H9 (cell line): Measurements from ENCODE around the gene SLC35F3. TPM values are rescaled to one million over a fixed set of nuclear protein-coding genes. Genes with fewer than 3 reads are reported as not detected.

Experiments used
- DNase-seq: peaks from one replicate; pipeline ENCODE4 v3.0.0-alpha.2; 2017
- H2AFZ ChIP-seq: one replicate; pipeline ENCODE4 v1.6.1; 2013; ENCODE audit warnings: mild to moderate bottlenecking, low read length, control low read depth, moderate library complexity
- H2AK5ac ChIP-seq: 2 replicates; pipeline ENCODE4 v1.6.1; 2013; ENCODE audit warnings: low read length, control low read depth, mixed read lengths; ENCODE audit not compliant: insufficient read length
- H2BK120ac ChIP-seq: one replicate; pipeline ENCODE4 v1.6.1; 2013; ENCODE audit warnings: low read depth, mild to moderate bottlenecking, low read length, control low read depth, inconsistent platforms; ENCODE audit not compliant: poor library complexity, severe bottlenecking
- H2BK12ac ChIP-seq: 2 replicates; pipeline ENCODE4 v1.6.1; 2013; ENCODE audit warnings: low read length, control low read depth, mixed read lengths, low read depth; ENCODE audit not compliant: insufficient read length
- H2BK15ac ChIP-seq: 2 replicates; pipeline ENCODE4 v1.6.1; 2013; ENCODE audit warnings: low read depth, low read length, control low read depth
- H2BK20ac ChIP-seq: one replicate; pipeline ENCODE4 v1.6.1; 2013; ENCODE audit warnings: low read depth, mild to moderate bottlenecking, low read length, control low read depth, inconsistent platforms; ENCODE audit not compliant: poor library complexity, severe bottlenecking
- H2BK5ac ChIP-seq: 2 replicates; pipeline ENCODE4 v1.6.1; 2013; ENCODE audit warnings: low read length, control low read depth, mixed read lengths; ENCODE audit not compliant: insufficient read length
- H3K14ac ChIP-seq: 2 replicates; pipeline ENCODE4 v1.6.1; 2013; ENCODE audit warnings: low read length, control low read depth; ENCODE audit not compliant: insufficient read depth
- H3K18ac ChIP-seq: 2 replicates; pipeline ENCODE4 v1.6.1; 2013; ENCODE audit warnings: low read depth, mild to moderate bottlenecking, mixed read lengths, low read length, control low read depth; ENCODE audit not compliant: insufficient read length
- H3K23ac ChIP-seq: 2 replicates; pipeline ENCODE4 v1.6.1; 2013; ENCODE audit warnings: low read length, control low read depth, mixed read lengths, low read depth; ENCODE audit not compliant: insufficient read length
- H3K23me2 ChIP-seq: 2 replicates; pipeline ENCODE4 v1.6.1; 2013; ENCODE audit warnings: low read depth, mild to moderate bottlenecking, mixed read lengths, low read length, control low read depth; ENCODE audit not compliant: insufficient read length, poor library complexity, severe bottlenecking
- H3K27ac ChIP-seq: 2 replicates; pipeline ENCODE4 v1.5.1; 2013; ENCODE audit warnings: low read length, control low read depth, mixed read lengths, low read depth; ENCODE audit not compliant: insufficient read length
- H3K27me3 ChIP-seq: 2 replicates; pipeline ENCODE4 v1.6.1; 2013; ENCODE audit warnings: low read length, control low read depth, inconsistent platforms; ENCODE audit not compliant: insufficient read depth
- H3K4ac ChIP-seq: 2 replicates; pipeline ENCODE4 v1.6.1; 2013; ENCODE audit warnings: low read depth, mild to moderate bottlenecking, control low read depth, inconsistent platforms, low read length, moderate library complexity
- H3K4me1 ChIP-seq: 2 replicates; pipeline ENCODE4 v1.6.1; 2013; ENCODE audit warnings: low read length, control low read depth, inconsistent platforms; ENCODE audit not compliant: insufficient read depth
- H3K4me2 ChIP-seq: 2 replicates; pipeline ENCODE4 v1.6.1; 2013; ENCODE audit warnings: low read length, control low read depth, mixed read lengths; ENCODE audit not compliant: insufficient read length, insufficient read depth
- H3K56ac ChIP-seq: 2 replicates; pipeline ENCODE4 v1.6.1; 2013; ENCODE audit warnings: low read depth, mild to moderate bottlenecking, mixed read lengths, low read length, control low read depth; ENCODE audit not compliant: insufficient read length
- H3K79me1 ChIP-seq: 2 replicates; pipeline ENCODE4 v1.6.1; 2013; ENCODE audit warnings: low read depth, mild to moderate bottlenecking, moderate library complexity, low read length, control low read depth, inconsistent platforms; ENCODE audit not compliant: insufficient read depth, poor library complexity, severe bottlenecking
- H3K79me2 ChIP-seq: 2 replicates; pipeline ENCODE4 v1.6.1; 2013; ENCODE audit warnings: low read length, control low read depth, inconsistent platforms; ENCODE audit not compliant: insufficient read depth
- H3K9ac ChIP-seq: 2 replicates; pipeline ENCODE4 v1.6.1; 2013; ENCODE audit warnings: low read length, control low read depth, mixed read lengths; ENCODE audit not compliant: insufficient read length; ENCODE audit errors: extremely low read depth
- H3K9me3 ChIP-seq: one replicate; pipeline ENCODE4 v1.6.1; 2013; ENCODE audit warnings: low read depth, low read length, inconsistent platforms; ENCODE audit not compliant: control insufficient read depth
- H3T11ph ChIP-seq: one replicate; pipeline ENCODE4 v1.6.1; 2013; ENCODE audit warnings: mild to moderate bottlenecking, low read length, control low read depth, inconsistent platforms
- H4K20me1 ChIP-seq: one replicate; pipeline ENCODE4 v1.6.1; 2013; ENCODE audit not compliant: control insufficient read depth, insufficient read length, insufficient read depth
- H4K5ac ChIP-seq: 2 replicates; pipeline ENCODE4 v1.6.1; 2013; ENCODE audit warnings: low read depth, mild to moderate bottlenecking, mixed read lengths, low read length, control low read depth; ENCODE audit not compliant: insufficient read length
- H4K8ac ChIP-seq: replicated peaks from 2 replicates; pipeline ENCODE4 v1.6.1; 2013; ENCODE audit warnings: low read length, control low read depth, mixed read lengths, low read depth; ENCODE audit not compliant: insufficient read length
- H4K91ac ChIP-seq: 2 replicates; pipeline ENCODE4 v1.6.1; 2013; ENCODE audit warnings: low read depth, mild to moderate bottlenecking, moderate library complexity, mixed read lengths, low read length, control low read depth; ENCODE audit not compliant: insufficient read length
- H3K27ac Mint-ChIP-seq, 3 experiments: 2 replicates in 2 of 3; 3 replicates in 1 of 3; pipeline ENCODE4 v1.8.0; 2020 to 2021; ENCODE audit warnings: mixed read lengths in 3 of 3, mild to moderate bottlenecking in 1 of 3, moderate library complexity in 1 of 3
- H3K27me3 Mint-ChIP-seq: 2 replicates; pipeline ENCODE4 v1.8.0; 2021; ENCODE audit warnings: low read depth, mild to moderate bottlenecking, moderate library complexity, mixed read lengths
- H3K36me3 Mint-ChIP-seq, 3 experiments: 2 replicates in 2 of 3; 3 replicates in 1 of 3; pipeline ENCODE4 v1.8.0; 2020 to 2021; ENCODE audit warnings: low read depth in 3 of 3, mixed read lengths in 3 of 3; ENCODE audit not compliant: insufficient read depth in 1 of 3
- H3K4me1 Mint-ChIP-seq, 2 experiments: 2 replicates each; pipeline ENCODE4 v1.8.0; 2020; ENCODE audit warnings: mixed read lengths in 2 of 2
- H3K4me3 Mint-ChIP-seq, 2 experiments: 2 replicates in 1 of 2; 3 replicates in 1 of 2; pipeline ENCODE4 v1.8.0; 2020 to 2021; ENCODE audit warnings: mild to moderate bottlenecking in 2 of 2, mixed read lengths in 2 of 2, moderate library complexity in 1 of 2
- H3K9me3 Mint-ChIP-seq, 2 experiments: 2 replicates in 1 of 2; 3 replicates in 1 of 2; pipeline ENCODE4 v1.8.0; 2020; ENCODE audit warnings: mild to moderate bottlenecking in 2 of 2, mixed read lengths in 2 of 2, moderate library complexity in 1 of 2
- total RNA-seq: library from RNA; stranded (reverse); gene quantifications from 2 replicates; pipeline ENCODE4 v1.2.1, GENCODE V29; 2021
- TF ChIP-seq, protein P1 (sequence below): fragments of 200-600 bp; sonication (generic); conservative IDR thresholded peaks from 3 replicates; pipeline ENCODE4 v1.8.0; 2021; ENCODE audit warnings: antibody characterized with exemption, mild to moderate bottlenecking

The SLC35F3 gene
- total RNA-seq, 1 experiment from 2014 or later = 0.81 TPM

DNA sequence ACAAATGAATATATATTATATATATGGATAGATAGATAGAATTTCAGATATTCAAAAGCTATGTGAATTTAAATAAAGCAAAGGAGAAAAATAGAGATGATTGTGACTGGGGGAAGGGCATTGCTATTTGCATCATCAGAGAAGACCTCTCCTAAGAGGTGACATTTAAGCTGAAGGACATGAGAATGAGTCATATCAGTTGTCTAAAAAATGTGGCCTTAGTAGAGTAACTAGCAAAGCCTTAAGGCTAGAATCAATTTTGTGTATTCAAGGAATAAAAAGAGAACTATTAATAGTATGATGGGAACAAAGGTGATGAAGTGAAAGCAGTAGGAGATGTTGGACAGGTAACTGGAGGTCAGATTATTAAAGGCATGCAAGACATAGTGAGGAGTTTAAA is 34.8 kb upstream of the SLC35F3 start:
- Histone ChIP-seq H3K9me3 (peaks cover 5% of the 10 kb centered on the region), H3K18ac (no peak overlapping the region), H2BK20ac (no peak overlapping the region), H2BK5ac (no peak overlapping the region), H3K23ac (no peak overlapping the region), H4K91ac (no peak overlapping the region), H4K20me1 (no peaks in the 10 kb centered on the region), H4K5ac (no peak overlapping the region), H2AK5ac (no peak overlapping the region), H3K79me2 (no peaks in the 10 kb centered on the region), H2BK15ac (no peak overlapping the region), H3K14ac (no peak overlapping the region), H3K23me2 (no peaks in the 10 kb centered on the region), H3K79me1 (no peaks in the 10 kb centered on the region), H4K8ac (no peak overlapping the region), H3K56ac (no peak overlapping the region), H3K4me2 (no peak overlapping the region), H3K27ac (no peak overlapping the region), H3K27me3 (no peaks in the 10 kb centered on the region), H2AFZ (no peak overlapping the region), H3T11ph (no peak overlapping the region), H3K4ac (no peak overlapping the region), H3K4me1 (no peaks in the 10 kb centered on the region), H3K9ac (no peak overlapping the region), H2BK120ac (no peak overlapping the region), H2BK12ac (no peak overlapping the region)
- no peak overlapping the region for H3K27ac Mint-ChIP-seq
- H3K4me3 Mint-ChIP-seq = no peak overlapping the region; a peak in 1 of 5 replicates
- H3K36me3 Mint-ChIP-seq = peaks cover 7 to 17% (median 13%) of the 10 kb centered on the region in 3 experiments
- peaks cover 24 to 27% of the 10 kb centered on the region in 2 experiments for H3K9me3 Mint-ChIP-seq
- no peak for DNase-seq
- H3K4me1 Mint-ChIP-seq = no peaks in the 10 kb centered on the region
- TF ChIP-seq, protein P1, sequence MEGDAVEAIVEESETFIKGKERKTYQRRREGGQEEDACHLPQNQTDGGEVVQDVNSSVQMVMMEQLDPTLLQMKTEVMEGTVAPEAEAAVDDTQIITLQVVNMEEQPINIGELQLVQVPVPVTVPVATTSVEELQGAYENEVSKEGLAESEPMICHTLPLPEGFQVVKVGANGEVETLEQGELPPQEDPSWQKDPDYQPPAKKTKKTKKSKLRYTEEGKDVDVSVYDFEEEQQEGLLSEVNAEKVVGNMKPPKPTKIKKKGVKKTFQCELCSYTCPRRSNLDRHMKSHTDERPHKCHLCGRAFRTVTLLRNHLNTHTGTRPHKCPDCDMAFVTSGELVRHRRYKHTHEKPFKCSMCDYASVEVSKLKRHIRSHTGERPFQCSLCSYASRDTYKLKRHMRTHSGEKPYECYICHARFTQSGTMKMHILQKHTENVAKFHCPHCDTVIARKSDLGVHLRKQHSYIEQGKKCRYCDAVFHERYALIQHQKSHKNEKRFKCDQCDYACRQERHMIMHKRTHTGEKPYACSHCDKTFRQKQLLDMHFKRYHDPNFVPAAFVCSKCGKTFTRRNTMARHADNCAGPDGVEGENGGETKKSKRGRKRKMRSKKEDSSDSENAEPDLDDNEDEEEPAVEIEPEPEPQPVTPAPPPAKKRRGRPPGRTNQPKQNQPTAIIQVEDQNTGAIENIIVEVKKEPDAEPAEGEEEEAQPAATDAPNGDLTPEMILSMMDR = no peak
- H3K27me3 Mint-ChIP-seq = peaks cover 13% of the 10 kb centered on the region
